Ovary (tissue), 9 donors: ENCODE results near the gene GSG1L. TPM values are rescaled to one million over a fixed set of nuclear protein-coding genes. Genes with fewer than 3 reads are reported as not detected.
A peak's percentile ranks its signal among the peaks of the same experiment; 100 is the strongest.

Experiments used
- DNase-seq, 5 donors: peaks; one replicate each; pipeline ENCODE4 v3.0.0-alpha.2; 2019 to 2020
- H3K27ac ChIP-seq, 2 donors: fragments of 200-600 bp; one replicate each; pipeline versions ENCODE4 v1.5.1 to v1.8.0; 2019 to 2022
- H3K27me3 ChIP-seq: fragments of 200-600 bp; one replicate; pipeline ENCODE4 v1.8.0; 2022
- H3K36me3 ChIP-seq: fragments of 200-600 bp; sonication (generic); one replicate; pipeline ENCODE4 v1.5.1; 2019
- H3K4me1 ChIP-seq: one replicate; pipeline ENCODE4 v1.8.1; 2013; ENCODE audit warnings: mild to moderate bottlenecking, moderate library complexity; ENCODE audit not compliant: insufficient read depth
- H3K4me3 ChIP-seq: fragments of 200-600 bp; sonication (generic); one replicate; pipeline ENCODE4 v1.5.1; 2017
- H3K9me3 ChIP-seq, 2 donors: fragments of 200-600 bp in 1 of 2; sonication (generic) in 1 of 2; one replicate each; pipeline versions ENCODE4 v1.5.1 to v1.8.1; 2013 to 2019; ENCODE audit warnings: mild to moderate bottlenecking in 1 of 2, moderate library complexity in 1 of 2
- EP300 ChIP-seq: sonication (generic); formaldehyde crosslinking; IDR thresholded peaks from one replicate; pipeline ENCODE4 v1.6.1; 2017; ENCODE audit warnings: antibody characterized with exemption
- POLR2A ChIP-seq: fragments of 450-650 bp; IDR thresholded peaks from one replicate; pipeline ENCODE4 v1.6.1; 2017; ENCODE audit warnings: antibody characterized with exemption, mild to moderate bottlenecking, moderate library complexity
- WGBS, 3 donors: extraction: QIAGEN DNeasy Blood & Tissue Kit in 1 of 3; methylation state at CpG; one replicate each; pipeline versions ENCODE4 v1.1.5 to v1.1.7; 2013 to 2017; 5-methylcytosine and 5-hydroxymethylcytosine counted together
- intact Hi-C, 4 donors: fragments of 100-400 bp; cut with DNase I; formaldehyde crosslinking; loops; one replicate each; pipeline versions ENCODE4 v1.11.0 to v1.15.1; 2022 to 2023
- polyA plus RNA-seq, 2 donors: library from polyadenylated mRNA; stranded (reverse); fragments of 200-250 nt in 1 of 2; fragments of 350-450 nt in 1 of 2; fragmentation: Illumina TruSeq in 1 of 2; extraction: RNeasy Lipid Tissue Mini Kit (QIAGEN cat#74804) in 1 of 2; gene quantifications; one replicate each; pipeline ENCODE4 v1.2.3, GENCODE V29; 2013 to 2014
- total RNA-seq, 7 donors: library from RNA; depleted of rRNA in 2 of 7; stranded (reverse); fragments of >200 nt in 2 of 7; fragmentation: NEBNext Ultra II Directional in 3 of 7; extraction: Animal tissue kit (Norgen Biotek cat#: 25700) in 3 of 7; gene quantifications; one replicate each; pipeline versions ENCODE4 v1.1.0 to v1.2.4, GENCODE V29; 2016 to 2023
- TF ChIP-seq, protein P1 (sequence below), 3 donors: fragments of 450-650 bp in 2 of 3; fragments of 200-600 bp in 1 of 3; IDR thresholded peaks; one replicate each; pipeline versions ENCODE4 v1.5.1 to v1.8.0; 2016 to 2022; ENCODE audit warnings: antibody characterized with exemption in 3 of 3, mild to moderate bottlenecking in 1 of 3
- donor health status: DM: no; HTN: no; CAD: no; lungs with moderate emphysema.
- donor health status: DM: no; HTN: no; CAD: no.
- donor health status: Bipolar disorder and iron deficiency.
- donor health status: DM: yes; HTN: yes; CAD: no.
- donor health status: DM: no; HTN: no; CAD: no.
- donor health status: DM: yes; HTN: yes; CAD: no.

Gene GSG1L
- total and polyA plus RNA-seq, 9 donors: 0.30 to 1.1 (median 0.46) TPM; not detected in 4

DNA sequence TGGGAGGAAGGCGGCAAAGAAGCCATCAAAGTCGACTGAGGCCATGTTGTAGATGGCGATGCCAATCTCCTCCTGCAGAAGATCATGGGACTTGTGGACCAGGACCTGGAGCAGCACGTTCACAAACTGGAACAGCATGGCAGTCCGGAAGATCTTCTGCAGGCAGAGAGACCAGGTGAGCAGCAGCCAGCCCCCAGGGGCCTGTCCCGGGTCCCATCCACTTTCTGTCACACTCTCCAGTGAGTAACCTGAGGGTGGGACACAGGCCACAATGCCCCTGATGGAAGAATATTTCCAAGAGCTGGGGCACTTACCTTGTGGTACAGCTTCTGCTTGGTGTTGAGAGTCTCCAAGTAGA, 38.0 kb upstream of the GSG1L start:
- Histone ChIP-seq H3K4me3 (no peak overlapping the region), H3K27me3 (no peaks in the 10 kb centered on the region), H3K27ac (no peak overlapping the region), H3K4me1 (no peaks in the 10 kb centered on the region), H3K9me3 (no peaks in the 10 kb centered on the region), H3K36me3 (no peaks in the 10 kb centered on the region)
- intact Hi-C loops: no loop called here
- TF ChIP-seq EP300 (no peak), POLR2A (no peak)
- TF ChIP-seq, protein P1, sequence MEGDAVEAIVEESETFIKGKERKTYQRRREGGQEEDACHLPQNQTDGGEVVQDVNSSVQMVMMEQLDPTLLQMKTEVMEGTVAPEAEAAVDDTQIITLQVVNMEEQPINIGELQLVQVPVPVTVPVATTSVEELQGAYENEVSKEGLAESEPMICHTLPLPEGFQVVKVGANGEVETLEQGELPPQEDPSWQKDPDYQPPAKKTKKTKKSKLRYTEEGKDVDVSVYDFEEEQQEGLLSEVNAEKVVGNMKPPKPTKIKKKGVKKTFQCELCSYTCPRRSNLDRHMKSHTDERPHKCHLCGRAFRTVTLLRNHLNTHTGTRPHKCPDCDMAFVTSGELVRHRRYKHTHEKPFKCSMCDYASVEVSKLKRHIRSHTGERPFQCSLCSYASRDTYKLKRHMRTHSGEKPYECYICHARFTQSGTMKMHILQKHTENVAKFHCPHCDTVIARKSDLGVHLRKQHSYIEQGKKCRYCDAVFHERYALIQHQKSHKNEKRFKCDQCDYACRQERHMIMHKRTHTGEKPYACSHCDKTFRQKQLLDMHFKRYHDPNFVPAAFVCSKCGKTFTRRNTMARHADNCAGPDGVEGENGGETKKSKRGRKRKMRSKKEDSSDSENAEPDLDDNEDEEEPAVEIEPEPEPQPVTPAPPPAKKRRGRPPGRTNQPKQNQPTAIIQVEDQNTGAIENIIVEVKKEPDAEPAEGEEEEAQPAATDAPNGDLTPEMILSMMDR (IDR thresholded peaks at IDR 0.05): no peak
- WGBS, 3 donors: 91 to 96% (median 92%) methylated on average over 6 of the region's 6 CpGs
- peak in 1 of 5 donors; percentile 14 for DNase-seq

DNA sequence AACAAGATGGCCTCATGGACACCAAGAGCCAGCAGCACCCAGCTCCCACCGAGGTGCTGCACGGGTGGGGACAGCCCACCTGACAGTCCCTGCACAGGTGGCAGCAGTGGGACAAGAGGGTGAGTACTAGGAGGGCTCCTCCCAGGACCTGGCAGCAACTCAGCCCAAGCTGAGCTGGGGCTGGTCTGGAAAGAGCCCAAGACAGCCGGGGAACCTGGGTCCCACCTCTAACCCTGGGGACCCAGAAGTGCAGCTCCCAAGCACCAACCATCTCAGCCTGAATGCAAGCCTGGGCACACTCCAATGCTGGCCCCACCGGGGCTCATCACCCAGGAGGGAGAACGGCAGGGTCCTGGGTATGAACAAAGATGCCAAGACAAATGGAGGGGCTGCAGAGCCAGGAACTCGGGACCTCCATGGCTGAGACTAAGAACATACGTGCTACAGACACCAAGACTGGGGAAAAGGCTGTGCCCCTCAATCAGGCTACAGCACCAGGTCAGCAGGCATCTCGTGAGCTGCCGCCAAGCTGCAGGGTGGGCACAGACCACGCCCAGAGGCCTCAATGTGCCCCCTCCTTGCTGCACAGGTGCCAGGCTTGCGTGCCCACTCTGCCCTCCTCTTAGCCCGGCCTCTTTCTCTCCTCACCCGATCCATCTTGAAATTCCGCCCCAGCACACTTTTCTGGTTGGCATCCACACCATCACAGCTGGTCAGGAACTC, 37.5 kb upstream of the GSG1L start:
- no peaks in the 10 kb centered on the region for H3K4me1 ChIP-seq
- H3K27ac ChIP-seq: no peak overlapping the region
- no peak overlapping the region for H3K4me3 ChIP-seq
- TF ChIP-seq, protein P1 (IDR thresholded peaks at IDR 0.05): no peak
- no peak for TF ChIP-seq EP300
- no peak for TF ChIP-seq POLR2A
- H3K36me3 ChIP-seq: no peaks in the 10 kb centered on the region
- H3K27me3 ChIP-seq: no peaks in the 10 kb centered on the region
- peak in 1 of 5 donors; percentile 25 for DNase-seq
- no peaks in the 10 kb centered on the region for H3K9me3 ChIP-seq
- intact Hi-C loops: no loop called here
- WGBS, 3 donors: 91 to 93% (median 93%) methylated on average over 14 of the region's 14 CpGs

DNA sequence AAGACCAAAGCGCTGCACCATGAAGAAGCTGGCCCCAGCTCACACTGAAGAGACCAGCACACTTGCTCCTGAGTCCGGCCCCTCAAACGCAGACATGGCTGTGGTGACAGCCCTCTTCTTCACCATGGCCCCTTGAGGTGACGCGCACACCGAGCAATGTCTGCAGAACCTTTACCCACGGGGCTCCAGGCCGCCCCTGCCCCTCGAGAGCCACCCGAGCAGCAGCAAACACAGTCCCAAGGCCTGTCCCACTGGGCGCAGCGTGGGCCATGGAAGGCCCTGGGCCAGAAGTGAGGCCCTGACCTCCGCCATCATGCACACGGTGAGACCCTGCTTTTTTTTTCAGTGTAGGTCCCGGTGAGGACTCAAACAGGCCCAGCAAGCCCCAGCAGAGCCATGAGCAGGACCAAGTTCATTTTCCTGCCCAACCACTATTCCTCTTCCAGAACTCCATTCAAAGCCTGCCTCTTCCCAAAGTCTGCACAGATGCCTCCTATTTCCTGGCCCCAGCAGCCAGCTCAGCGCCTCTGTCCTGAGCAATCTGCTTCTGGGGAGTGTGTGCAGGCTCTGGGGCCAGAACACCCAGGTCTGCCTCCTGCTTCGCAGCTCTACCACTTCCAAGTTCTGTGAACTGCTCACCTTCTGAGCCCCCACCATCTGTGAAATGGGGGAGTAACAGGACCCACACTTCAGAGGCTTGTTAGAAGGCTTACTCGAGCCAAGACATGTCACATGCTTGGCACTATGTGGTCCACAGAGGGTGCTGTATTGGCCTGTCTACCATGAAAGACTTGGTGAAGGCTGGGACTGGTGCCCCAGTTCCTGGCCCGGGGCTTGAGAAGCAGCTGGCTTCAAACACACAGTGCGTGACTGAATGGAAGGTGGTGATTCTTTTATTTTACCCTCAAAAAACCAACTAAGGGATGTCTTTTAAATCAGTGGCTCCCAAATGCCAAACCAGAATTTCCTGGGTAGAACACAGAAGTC, 35.7 kb upstream of the GSG1L start:
- Histone ChIP-seq H3K36me3 (no peaks in the 10 kb centered on the region), H3K4me3 (no peak overlapping the region), H3K27ac (no peak overlapping the region), H3K27me3 (no peaks in the 10 kb centered on the region), H3K9me3 (no peaks in the 10 kb centered on the region), H3K4me1 (no peaks in the 10 kb centered on the region)
- intact Hi-C loops: no loop called here
- peak in 1 of 5 donors; percentile 7 for DNase-seq
- 86 to 92% (median 89%) methylated on average over 20 of the region's 20 CpGs for WGBS, 3 donors
- TF ChIP-seq, protein P1 (IDR thresholded peaks at IDR 0.05): no peak
- TF ChIP-seq EP300: no peak

DNA sequence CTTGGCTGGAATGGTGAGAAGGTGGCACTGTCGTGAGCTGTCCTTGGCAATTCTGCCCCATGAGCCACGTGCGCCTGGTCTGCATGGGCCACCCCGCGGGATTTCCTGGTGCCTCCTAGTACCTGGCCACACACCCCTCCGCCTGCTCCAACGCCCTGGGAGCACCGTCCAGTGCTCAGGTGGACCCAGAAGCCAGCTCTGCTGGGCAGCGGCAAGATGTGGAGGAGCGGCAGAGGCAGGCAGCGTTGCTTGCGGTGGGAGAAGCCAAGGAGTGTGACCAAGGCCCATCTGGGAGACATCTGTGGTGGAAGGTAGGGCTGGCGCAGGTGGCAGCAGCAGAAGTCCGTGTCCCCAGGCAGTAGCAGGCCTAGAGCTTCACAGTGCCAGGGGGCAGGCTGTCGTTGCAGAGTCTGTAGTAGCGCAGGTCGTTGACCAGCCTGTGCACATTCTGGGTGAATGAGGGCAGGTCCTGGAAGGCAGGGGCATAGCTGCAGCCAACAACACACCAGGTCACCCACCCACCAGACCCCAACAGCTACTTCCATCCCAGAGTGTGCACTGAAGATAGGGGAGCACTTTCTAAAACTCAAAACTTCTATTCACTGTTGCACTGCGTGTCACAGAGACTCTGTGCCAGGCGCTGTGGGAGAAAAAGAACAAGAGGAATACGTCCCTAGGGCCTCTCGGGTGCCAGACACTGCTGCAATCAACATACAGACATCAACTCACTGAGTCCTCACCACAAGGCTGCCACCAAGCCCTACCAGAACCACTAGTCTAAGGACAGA, 34.9 kb upstream of the GSG1L start:
- no peak overlapping the region for H3K27ac ChIP-seq
- WGBS, 3 donors: 89 to 91% (median 90%) methylated on average over 21 of the region's 21 CpGs
- H3K27me3 ChIP-seq: no peaks in the 10 kb centered on the region
- no peaks in the 10 kb centered on the region for H3K9me3 ChIP-seq
- TF ChIP-seq, protein P1 (IDR thresholded peaks at IDR 0.05): no peak
- TF ChIP-seq EP300 (no peak), POLR2A (no peak)
- intact Hi-C loops: no loop called here
- no peaks in the 10 kb centered on the region for H3K36me3 ChIP-seq
- no peak overlapping the region for H3K4me3 ChIP-seq
- peak in 1 of 5 donors; percentile 22 for DNase-seq
- H3K4me1 ChIP-seq: no peaks in the 10 kb centered on the region
